ENCODE data around the gene GPR89B.
"Not testable (repeated sequence)": the region's sequence is repeated elsewhere in the genome, so short reads cannot be mapped to it uniquely, and the experiment has no call there.

Gene GPR89B

DNA sequence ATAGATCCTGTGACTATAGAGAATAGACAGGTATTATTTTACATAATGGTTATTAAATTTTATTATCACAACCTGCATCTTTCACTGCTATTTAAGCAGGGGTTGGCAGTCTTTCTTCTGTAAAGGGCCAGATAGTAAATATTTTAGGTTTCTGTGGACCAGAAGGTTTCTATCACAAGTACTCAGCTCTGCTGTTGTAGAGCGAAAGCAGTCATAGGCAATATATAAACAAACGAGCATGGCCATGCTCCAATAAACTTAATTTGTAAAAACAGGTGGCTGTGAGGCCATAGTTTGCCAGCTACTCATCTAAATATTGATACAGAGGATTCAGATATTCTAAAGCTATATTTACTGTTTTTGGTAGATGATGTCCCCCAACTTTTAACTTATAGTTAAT is 12.2 kb downstream of the GPR89B start:
- not testable (repeated sequence) for DNase-seq (ENCODE audit: low read depth)

DNA sequence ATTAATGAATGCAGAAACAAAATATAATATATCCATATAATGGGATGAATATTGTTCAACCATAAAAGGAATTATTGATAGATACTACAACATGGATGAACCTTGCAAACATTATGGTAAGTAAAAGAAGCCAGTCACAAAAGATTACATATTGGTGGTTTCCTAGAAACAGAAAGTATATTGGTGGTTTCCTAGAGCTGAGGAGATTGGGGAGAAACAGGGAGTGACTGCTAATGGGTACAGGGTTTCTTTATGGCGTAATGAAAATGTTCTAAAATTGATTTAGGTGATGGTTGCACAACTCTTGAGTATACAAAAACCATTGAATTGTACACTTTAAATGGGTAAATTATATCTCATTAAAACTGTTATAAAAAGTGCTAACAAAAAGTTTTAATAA is 14.3 kb downstream of the GPR89B start:
- DNase-seq (ENCODE audit: low read depth) = not testable (repeated sequence)

DNA sequence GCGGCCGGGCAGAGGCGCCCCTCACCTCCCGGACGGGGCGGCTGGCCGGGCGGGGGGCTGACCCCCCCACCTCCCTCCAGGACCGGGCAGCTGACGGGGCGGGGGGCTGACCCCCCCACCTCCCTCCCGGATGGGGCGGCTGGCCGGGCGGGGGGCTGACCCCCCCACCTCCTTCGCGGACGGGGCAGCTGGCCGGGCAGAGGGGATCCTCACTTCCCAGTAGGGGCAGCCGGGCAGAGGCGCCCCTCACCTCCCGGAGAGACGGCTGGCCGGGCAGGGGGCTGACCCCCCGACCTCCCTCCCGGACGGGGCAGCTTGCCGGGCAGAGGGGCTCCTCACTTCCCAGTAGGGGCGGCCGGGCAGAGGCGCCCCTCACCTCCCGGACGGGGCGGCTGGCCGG is 21.3 kb downstream of the GPR89B start:
- not testable (repeated sequence) for DNase-seq (ENCODE audit: low read depth)

DNA sequence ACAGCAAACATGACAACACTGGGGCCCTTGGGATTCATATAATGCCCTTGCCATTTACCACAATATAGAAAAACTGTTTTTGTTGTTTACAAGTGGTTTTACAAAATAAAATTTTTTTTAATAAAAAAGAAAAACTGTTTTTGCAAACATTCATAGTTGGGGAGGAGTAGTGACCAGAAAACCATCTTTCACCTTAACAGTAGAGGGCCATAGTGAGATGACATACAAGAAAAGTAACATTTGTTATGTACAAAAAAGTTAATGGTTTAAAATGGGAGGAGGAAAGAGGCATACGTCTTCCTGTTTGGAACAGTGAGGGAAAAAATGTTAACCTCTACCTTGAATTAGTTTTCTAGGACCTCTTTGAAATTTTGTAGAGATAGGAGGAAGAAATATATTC is 30.7 kb downstream of the GPR89B start:
- not testable (repeated sequence) for DNase-seq (ENCODE audit: low read depth)

- not testable (repeated sequence) for DNase-seq (ENCODE audit: low read depth)
These were observed 31.5 kb downstream of the GPR89B start for GRCh38 chr1:147959680-147960079.

DNA sequence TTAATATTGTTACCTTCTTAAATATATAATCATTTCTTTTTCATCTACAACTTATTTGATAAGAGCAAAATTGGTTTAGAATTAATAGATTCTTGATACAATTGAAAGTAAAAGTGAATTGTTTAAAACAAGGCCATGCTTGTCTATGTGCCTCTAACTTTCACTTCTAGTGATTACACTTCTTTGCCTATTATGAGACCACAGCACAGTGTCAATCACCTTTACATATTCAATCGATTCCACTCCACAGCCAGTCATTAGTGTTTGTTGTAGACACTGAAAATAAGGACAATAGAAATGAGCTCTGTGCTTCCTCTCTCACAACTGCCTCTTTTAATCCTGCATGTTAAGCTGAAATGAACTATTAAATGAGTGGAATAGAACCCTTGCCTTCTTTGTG is 36.4 kb downstream of the GPR89B start:
- DNase-seq (ENCODE audit: low read depth) = not testable (repeated sequence)

- DNase-seq (ENCODE audit: low read depth) = not testable (repeated sequence)
These were observed 38.4 kb downstream of the GPR89B start for GRCh38 chr1:147966657-147967056.

- not testable (repeated sequence) for DNase-seq (ENCODE audit: low read depth)
These were observed 50.9 kb downstream of the GPR89B start for GRCh38 chr1:147978896-147979651.

GRCh38 chr1:147985374-147985773 is 57.2 kb downstream of the GPR89B start:
- not testable (repeated sequence) for DNase-seq (ENCODE audit: low read depth)

GRCh38 chr1:147987893-147988292 is 59.7 kb downstream of the GPR89B start:
- not testable (repeated sequence) for DNase-seq (ENCODE audit: low read depth)

GRCh38 chr1:147992916-147993315 is 64.7 kb downstream of the GPR89B start:
- DNase-seq (ENCODE audit: low read depth) = not testable (repeated sequence)

GRCh38 chr1:147993400-147993799 is 65.2 kb downstream of the GPR89B start:
- not testable (repeated sequence) for DNase-seq (ENCODE audit: low read depth)

- not testable (repeated sequence) for DNase-seq (ENCODE audit: low read depth)
These were observed 65.8 kb downstream of the GPR89B start for GRCh38 chr1:147993825-147994615.

GRCh38 chr1:147996088-147996487 is 67.9 kb downstream of the GPR89B start:
- DNase-seq (ENCODE audit: low read depth) = not testable (repeated sequence)

- not testable (repeated sequence) for DNase-seq (ENCODE audit: low read depth)
These were observed 79.5 kb downstream of the GPR89B start for GRCh38 chr1:148007724-148008123.

DNA sequence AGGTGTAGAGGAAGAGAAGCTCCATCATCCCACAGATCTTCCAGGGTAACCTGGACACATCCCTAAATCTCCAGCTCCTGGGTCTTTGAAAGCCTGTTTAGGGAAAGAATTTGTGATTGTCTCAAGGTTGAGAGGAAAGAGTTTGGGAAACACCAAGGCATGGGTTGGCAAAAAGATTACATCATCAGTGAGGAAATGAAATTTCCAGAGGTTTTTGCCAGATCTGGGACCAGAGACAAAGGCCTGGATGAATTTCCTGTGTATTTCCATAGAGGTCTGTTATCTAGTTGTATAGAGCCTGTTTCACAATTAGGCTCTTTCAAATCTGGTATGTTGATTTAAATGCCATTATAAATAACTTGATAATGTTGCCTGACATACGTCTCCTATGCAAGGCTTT is 82.3 kb downstream of the GPR89B start:
- no peak for DNase-seq (ENCODE audit: low read depth)

- not testable (repeated sequence) for DNase-seq (ENCODE audit: low read depth)
These were observed 85.2 kb downstream of the GPR89B start for GRCh38 chr1:148013177-148014144.

GRCh38 chr1:148014289-148015200 is 86.3 kb downstream of the GPR89B start:
- not testable (repeated sequence) for DNase-seq (ENCODE audit: low read depth)

GRCh38 chr1:148024918-148025317 is 96.7 kb downstream of the GPR89B start:
- not testable (repeated sequence) for DNase-seq (ENCODE audit: low read depth)

DNA sequence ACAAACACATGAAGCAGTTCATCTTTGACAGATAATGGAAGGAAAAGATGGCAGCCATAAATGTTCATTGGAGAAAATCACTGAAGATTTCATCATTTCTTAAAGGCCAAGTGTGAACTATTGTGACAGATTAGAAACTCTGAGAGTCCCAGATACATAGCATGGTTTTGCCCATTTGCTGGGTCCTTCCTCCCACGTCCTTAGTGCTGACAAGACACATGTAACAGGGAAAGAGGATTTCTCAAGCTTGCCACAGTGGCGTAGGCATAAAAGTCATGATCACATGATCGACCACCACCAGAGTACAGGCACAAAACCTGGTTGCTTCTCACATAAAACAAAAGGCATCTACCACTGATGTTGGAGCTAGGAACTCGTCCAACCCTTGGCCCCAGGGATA is 98.8 kb downstream of the GPR89B start:
- DNase-seq (ENCODE audit: low read depth) = not testable (repeated sequence)

DNA sequence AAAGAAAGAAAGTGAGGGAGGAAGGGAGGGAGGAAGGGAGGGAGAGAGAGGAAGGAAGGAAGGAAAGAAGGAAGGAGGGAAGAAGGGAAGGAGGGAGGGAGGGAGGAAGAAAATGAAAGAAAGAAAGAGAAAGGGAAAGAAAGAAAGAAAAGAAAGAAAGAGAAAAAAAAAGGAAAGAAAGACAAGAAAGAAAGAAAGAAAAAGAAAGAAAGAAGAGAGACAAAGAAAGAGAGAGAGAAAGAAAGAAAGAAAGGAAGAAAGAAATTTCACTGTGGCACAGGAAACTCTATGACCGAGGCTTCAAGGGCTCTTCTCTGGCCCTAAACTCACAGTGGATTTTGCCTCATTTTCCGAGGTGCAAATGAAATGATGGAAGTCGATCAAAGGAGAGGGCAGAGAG is 104.0 kb downstream of the GPR89B start:
- DNase-seq (ENCODE audit: low read depth) = not testable (repeated sequence)
